SJSA1 (cell line): ENCODE measurements around the gene LRP8. TPM values are rescaled to one million over a fixed set of nuclear protein-coding genes. Genes with fewer than 3 reads are reported as not detected.

Experiments
- DNase-seq, 2 experiments: peaks; one replicate each; pipeline ENCODE4 v3.0.0-alpha.2; 2015 to 2020; ENCODE audit warnings: low spot score in 2 of 2, low read depth in 1 of 2
- H3K27ac ChIP-seq: fragments of 250-450 bp; sonication (Bioruptor Pico); 2 replicates; pipeline ENCODE4 v1.5.1; 2020; ENCODE audit warnings: mild to moderate bottlenecking, moderate library complexity
- H3K27me3 ChIP-seq: fragments of 250-450 bp; sonication (Bioruptor Pico); replicated peaks from 2 replicates; pipeline ENCODE4 v1.5.1; 2020; ENCODE audit warnings: mild to moderate bottlenecking, moderate library complexity
- H3K36me3 ChIP-seq: fragments of 250-450 bp; sonication (Bioruptor Pico); 2 replicates; pipeline ENCODE4 v1.5.1; 2020; ENCODE audit warnings: mild to moderate bottlenecking
- H3K4me1 ChIP-seq: fragments of 250-450 bp; sonication (Bioruptor Pico); replicated peaks from 2 replicates; pipeline ENCODE4 v1.6.1; 2021; ENCODE audit warnings: mild to moderate bottlenecking
- H3K4me3 ChIP-seq: fragments of 250-450 bp; sonication (Bioruptor Pico); 2 replicates; pipeline ENCODE4 v1.5.1; 2020; ENCODE audit warnings: mild to moderate bottlenecking
- H3K9me3 ChIP-seq: fragments of 250-450 bp; sonication (Bioruptor Pico); replicated peaks from 2 replicates; pipeline ENCODE4 v1.5.1; 2020; ENCODE audit warnings: mild to moderate bottlenecking
- total RNA-seq: library from RNA; depleted of rRNA; stranded (reverse); fragments of >200 nt; shearing (Covaris generic); gene quantifications from 2 replicates; pipeline ENCODE4 v1.2.3, GENCODE V29; 2014

LRP8 gene
- total RNA-seq, 1 experiment from 2014 or later = 15.6 TPM

- Histone ChIP-seq H3K9me3 (no peaks in the 10 kb centered on the region), H3K27me3 (no peaks in the 10 kb centered on the region), H3K4me3 (no peak overlapping the region), H3K36me3 (no peaks in the 10 kb centered on the region), H3K4me1 (no peaks in the 10 kb centered on the region), H3K27ac (no peak overlapping the region)
- DNase-seq = peak in 1 of 2 experiments; percentile 37
Observed at GRCh38 chr1:53367503-53368313, 39.8 kb upstream of the LRP8 start.

- Histone ChIP-seq H3K27me3 (no peaks in the 10 kb centered on the region), H3K27ac (no peak overlapping the region), H3K4me1 (no peaks in the 10 kb centered on the region), H3K9me3 (no peaks in the 10 kb centered on the region), H3K4me3 (no peak overlapping the region), H3K36me3 (no peaks in the 10 kb centered on the region)
- DNase-seq = peak in 1 of 2 experiments; percentile 24
Observed at GRCh38 chr1:53366901-53367502, 39.1 kb upstream of the LRP8 start.

- H3K36me3 ChIP-seq = no peaks in the 10 kb centered on the region
- no peaks in the 10 kb centered on the region for H3K27me3 ChIP-seq
- DNase-seq = peak in 1 of 2 experiments; percentile 24
- H3K4me1 ChIP-seq = no peaks in the 10 kb centered on the region
- no peak overlapping the region for H3K4me3 ChIP-seq
- no peak overlapping the region for H3K27ac ChIP-seq
- H3K9me3 ChIP-seq = no peaks in the 10 kb centered on the region
Observed at GRCh38 chr1:53365437-53366063, 37.7 kb upstream of the LRP8 start.

GRCh38 chr1:53362851-53363642 lies 35.2 kb upstream of the LRP8 start:
- H3K4me3 ChIP-seq = no peak overlapping the region
- peak in 1 of 2 experiments; percentile 34 for DNase-seq
- H3K4me1 ChIP-seq = no peaks in the 10 kb centered on the region
- H3K27me3 ChIP-seq = no peaks in the 10 kb centered on the region
- H3K27ac ChIP-seq = no peak overlapping the region
- H3K9me3 ChIP-seq = no peaks in the 10 kb centered on the region
- H3K36me3 ChIP-seq = no peaks in the 10 kb centered on the region

GRCh38 chr1:53362270-53362669 lies 34.4 kb upstream of the LRP8 start:
- Histone ChIP-seq H3K27ac (no peak overlapping the region), H3K27me3 (no peaks in the 10 kb centered on the region), H3K4me1 (no peaks in the 10 kb centered on the region), H3K4me3 (no peak overlapping the region), H3K36me3 (no peaks in the 10 kb centered on the region), H3K9me3 (peaks cover under 1% of the 10 kb centered on the region; the same call in 1 of the 2 replicates)
- peak in 1 of 2 experiments; percentile 15 for DNase-seq

GRCh38 chr1:53361541-53361961 lies 33.7 kb upstream of the LRP8 start:
- DNase-seq = peak in 1 of 2 experiments; percentile 23
- Histone ChIP-seq H3K4me1 (no peaks in the 10 kb centered on the region), H3K27me3 (no peaks in the 10 kb centered on the region), H3K36me3 (no peaks in the 10 kb centered on the region), H3K9me3 (peaks cover 5% of the 10 kb centered on the region; the same call in 1 of the 2 replicates), H3K27ac (no peak overlapping the region), H3K4me3 (no peak overlapping the region)

GRCh38 chr1:53359934-53360276 lies 32.0 kb upstream of the LRP8 start:
- H3K4me3 ChIP-seq = no peak overlapping the region
- no peak overlapping the region for H3K27ac ChIP-seq
- no peak for DNase-seq
- peaks cover 5% of the 10 kb centered on the region; the same call in 1 of the 2 replicates for H3K9me3 ChIP-seq
- H3K4me1 ChIP-seq = no peaks in the 10 kb centered on the region
- H3K36me3 ChIP-seq = no peaks in the 10 kb centered on the region
- no peaks in the 10 kb centered on the region for H3K27me3 ChIP-seq

GRCh38 chr1:53359225-53359933 lies 31.5 kb upstream of the LRP8 start:
- no peaks in the 10 kb centered on the region for H3K36me3 ChIP-seq
- H3K27ac ChIP-seq = no peak overlapping the region
- peaks cover 5% of the 10 kb centered on the region; the same call in 1 of the 2 replicates for H3K9me3 ChIP-seq
- H3K4me3 ChIP-seq = no peak overlapping the region
- H3K27me3 ChIP-seq = no peaks in the 10 kb centered on the region
- no peaks in the 10 kb centered on the region for H3K4me1 ChIP-seq
- DNase-seq = peak in 1 of 2 experiments; percentile 18

GRCh38 chr1:53356637-53357036 lies 28.8 kb upstream of the LRP8 start:
- Histone ChIP-seq H3K27ac (no peak overlapping the region), H3K4me1 (no peaks in the 10 kb centered on the region), H3K4me3 (no peak overlapping the region), H3K9me3 (peaks cover 5% of the 10 kb centered on the region; the same call in 1 of the 2 replicates), H3K36me3 (no peaks in the 10 kb centered on the region), H3K27me3 (no peaks in the 10 kb centered on the region)
- DNase-seq = no peak

GRCh38 chr1:53354119-53354518 lies 26.2 kb upstream of the LRP8 start:
- Histone ChIP-seq H3K4me3 (no peak overlapping the region), H3K27me3 (no peaks in the 10 kb centered on the region), H3K36me3 (no peaks in the 10 kb centered on the region), H3K9me3 (peaks cover 5% of the 10 kb centered on the region; the same call in 1 of the 2 replicates), H3K27ac (no peak overlapping the region), H3K4me1 (no peaks in the 10 kb centered on the region)
- no peak for DNase-seq

- Histone ChIP-seq H3K9me3 (peaks cover 5% of the 10 kb centered on the region; the same call in 1 of the 2 replicates), H3K36me3 (no peaks in the 10 kb centered on the region), H3K27me3 (no peaks in the 10 kb centered on the region), H3K4me3 (no peak overlapping the region), H3K4me1 (no peaks in the 10 kb centered on the region), H3K27ac (no peak overlapping the region)
- no peak for DNase-seq
Observed at GRCh38 chr1:53352561-53352960, 24.7 kb upstream of the LRP8 start.

- H3K27me3 ChIP-seq = no peaks in the 10 kb centered on the region
- no peak overlapping the region for H3K4me3 ChIP-seq
- no peaks in the 10 kb centered on the region for H3K36me3 ChIP-seq
- no peaks in the 10 kb centered on the region for H3K9me3 ChIP-seq
- H3K27ac ChIP-seq = no peak overlapping the region
- DNase-seq = peak in 1 of 2 experiments; percentile 19
- H3K4me1 ChIP-seq = no peaks in the 10 kb centered on the region
Observed at GRCh38 chr1:53350853-53351767, 23.2 kb upstream of the LRP8 start.
